Measurements from ENCODE around the gene ALOX5.

Gene ALOX5

GRCh38 chr10:45432700-45433472 lies 58.9 kb downstream of the ALOX5 start:
- TF ChIP-seq CTCF (IDR thresholded peaks at IDR 0.05) = no peak
- H3K4me1 Mint-ChIP-seq = peaks cover 13% of the 10 kb centered on the region
- no peak overlapping the region for H3K27ac Mint-ChIP-seq
- DNase-seq = no peak
- no peak overlapping the region for H3K4me3 Mint-ChIP-seq
- peaks cover 4% of the 10 kb centered on the region for H3K27me3 Mint-ChIP-seq (ENCODE audit: low read depth, poor library complexity)
- H3K36me3 Mint-ChIP-seq (ENCODE audit: low read depth) = no peaks in the 10 kb centered on the region
- H3K9me3 Mint-ChIP-seq = peaks cover 17% of the 10 kb centered on the region

GRCh38 chr10:45433716-45434469 lies 59.9 kb downstream of the ALOX5 start:
- H3K4me3 Mint-ChIP-seq = no peak overlapping the region

DNA sequence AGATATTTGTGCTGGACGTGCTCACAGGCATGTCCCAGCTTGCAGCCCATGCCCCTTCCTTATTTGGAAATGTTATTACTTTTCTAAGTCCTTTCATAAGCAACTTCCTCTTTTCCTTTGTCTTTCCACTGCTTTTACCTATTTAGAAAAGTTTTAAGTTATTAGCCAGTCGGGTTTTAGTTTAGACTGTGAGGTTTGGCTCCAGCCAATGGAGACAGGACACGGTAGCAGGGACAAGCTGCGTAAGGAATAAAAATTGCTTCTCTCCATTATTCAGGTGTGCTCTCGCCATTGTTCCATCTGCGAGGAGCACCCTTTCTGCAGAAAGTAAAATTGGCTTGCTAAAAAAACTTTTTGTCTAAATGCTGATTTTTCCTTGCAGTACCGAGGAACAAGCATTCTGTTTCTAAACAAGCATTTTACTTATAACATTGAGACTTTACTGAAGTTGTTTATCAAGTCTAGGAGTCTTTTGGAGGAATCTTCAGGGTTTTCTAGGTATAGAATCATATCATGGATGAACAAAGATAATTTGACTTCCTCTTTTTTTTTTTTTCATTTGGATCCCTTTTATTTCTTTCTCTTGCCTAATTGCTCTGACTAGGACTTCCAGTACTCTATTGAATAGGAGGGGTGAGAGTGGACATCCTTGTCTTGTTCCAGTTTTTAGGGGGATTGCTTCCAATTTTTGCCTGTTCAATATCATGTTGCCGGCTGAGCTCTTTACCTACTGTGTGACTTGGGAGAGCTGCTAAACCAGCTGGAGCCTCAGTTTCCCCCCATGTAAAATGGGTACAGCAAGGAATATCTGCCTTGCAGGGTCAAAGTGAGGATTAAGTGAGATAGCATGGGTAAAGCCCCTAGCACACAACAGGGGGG lies 63.8 kb downstream of the ALOX5 start:
- H3K4me3 Mint-ChIP-seq = no peak overlapping the region
- H3K9me3 Mint-ChIP-seq = peaks cover 17% of the 10 kb centered on the region
- peaks cover 8% of the 10 kb centered on the region for H3K27me3 Mint-ChIP-seq (ENCODE audit: low read depth, poor library complexity)
- TF ChIP-seq CTCF (IDR thresholded peaks at IDR 0.05) = no peak
- H3K27ac Mint-ChIP-seq = no peak overlapping the region
- H3K36me3 Mint-ChIP-seq (ENCODE audit: low read depth) = no peaks in the 10 kb centered on the region
- H3K4me1 Mint-ChIP-seq = peaks cover 8% of the 10 kb centered on the region
- no peak for DNase-seq

More at GRCh38 chr10:45433716-45434469, 59.9 kb downstream of the ALOX5 start:
- Mint-ChIP-seq H3K9me3 (peaks cover 17% of the 10 kb centered on the region), H3K36me3 (ENCODE audit: low read depth) (no peaks in the 10 kb centered on the region), H3K4me1 (peaks cover 2% of the 10 kb centered on the region), H3K27me3 (ENCODE audit: low read depth, poor library complexity) (peaks cover 4% of the 10 kb centered on the region), H3K27ac (no peak overlapping the region)
- DNase-seq = no peak
- TF ChIP-seq CTCF (IDR thresholded peaks at IDR 0.05) = no peak

- H3K4me3 Mint-ChIP-seq = no peak overlapping the region
- peaks cover 17% of the 10 kb centered on the region for H3K9me3 Mint-ChIP-seq
- H3K27me3 Mint-ChIP-seq (ENCODE audit: low read depth, poor library complexity) = peaks cover 8% of the 10 kb centered on the region
- DNase-seq = no peak
- H3K27ac Mint-ChIP-seq = no peak overlapping the region
- no peaks in the 10 kb centered on the region for H3K36me3 Mint-ChIP-seq (ENCODE audit: low read depth)
- peaks cover 8% of the 10 kb centered on the region for H3K4me1 Mint-ChIP-seq
- no peak for TF ChIP-seq CTCF (IDR thresholded peaks at IDR 0.05)
Observed at GRCh38 chr10:45438466-45439090, 64.6 kb downstream of the ALOX5 start.

GRCh38 chr10:45439365-45439764 lies 65.3 kb downstream of the ALOX5 start:
- H3K36me3 Mint-ChIP-seq (ENCODE audit: low read depth) = no peaks in the 10 kb centered on the region
- DNase-seq = no peak

More at GRCh38 chr10:45439365-45439764, 65.3 kb downstream of the ALOX5 start:
- H3K9me3 Mint-ChIP-seq = peaks cover 17% of the 10 kb centered on the region
- TF ChIP-seq CTCF (IDR thresholded peaks at IDR 0.05) = no peak
- peaks cover 8% of the 10 kb centered on the region for H3K4me1 Mint-ChIP-seq
- peaks cover 8% of the 10 kb centered on the region for H3K27me3 Mint-ChIP-seq (ENCODE audit: low read depth, poor library complexity)
- H3K4me3 Mint-ChIP-seq = no peak overlapping the region
- no peak overlapping the region for H3K27ac Mint-ChIP-seq

All from nephron progenitor cell (in vitro differentiated cells).